Upper lobe of left lung (tissue), 6 donors: ENCODE data around the gene IRAG1. TPM values are rescaled to one million over a fixed set of nuclear protein-coding genes. Genes with fewer than 3 reads are reported as not detected.

Source experiments
- ATAC-seq, 2 donors: fragments of 200-7000 bp; cut with Tn5 transposase; one replicate each; pipeline ENCODE4 v1.9.1; 2022; ENCODE audit warnings: mild to moderate bottlenecking in 2 of 2, moderate library complexity in 2 of 2; ENCODE audit not compliant: low FRiP score in 2 of 2
- DNase-seq, 2 donors: peaks; one replicate each; pipeline ENCODE4 v3.0.0-alpha.2; 2019 to 2020
- H3K27ac ChIP-seq, 4 donors: fragments of 200-600 bp; sonication (generic); one replicate each; pipeline ENCODE4 v1.5.1; 2016 to 2019
- H3K27me3 ChIP-seq, 4 donors: fragments of 200-600 bp; sonication (generic); one replicate each; pipeline ENCODE4 v1.5.1; 2017 to 2019
- H3K36me3 ChIP-seq, 4 donors: fragments of 200-600 bp; sonication (generic); one replicate each; pipeline ENCODE4 v1.5.1; 2016 to 2019
- H3K4me1 ChIP-seq, 4 donors: fragments of 200-600 bp; sonication (generic); one replicate each; pipeline ENCODE4 v1.5.1; 2018 to 2019
- H3K4me3 ChIP-seq, 4 donors: fragments of 200-600 bp; sonication (generic); one replicate each; pipeline ENCODE4 v1.5.1; 2017 to 2019; ENCODE audit warnings: mild to moderate bottlenecking in 2 of 4, moderate library complexity in 1 of 4
- H3K9me3 ChIP-seq, 4 donors: fragments of 200-600 bp; sonication (generic); one replicate each; pipeline ENCODE4 v1.5.1; 2018 to 2019
- EP300 ChIP-seq, 4 donors: sonication (generic); formaldehyde crosslinking; IDR thresholded peaks; one replicate each; pipeline ENCODE4 v1.5.1; 2017; ENCODE audit warnings: antibody characterized with exemption in 4 of 4, control low read depth in 2 of 4
- POLR2A ChIP-seq, 4 donors: fragments of 450-650 bp; IDR thresholded peaks; one replicate each; pipeline ENCODE4 v1.5.1; 2016 to 2017; ENCODE audit warnings: antibody characterized with exemption in 4 of 4, mild to moderate bottlenecking in 2 of 4
- POLR2AphosphoS5 ChIP-seq, 2 donors: sonication (generic); formaldehyde crosslinking; IDR thresholded peaks; one replicate each; pipeline ENCODE4 v1.5.1; 2017; ENCODE audit warnings: antibody characterized with exemption in 2 of 2
- WGBS, 2 donors: methylation state at CpG; one replicate each; pipeline ENCODE4 v1.1.5; 2017 to 2018; 5-methylcytosine and 5-hydroxymethylcytosine counted together
- total RNA-seq, 6 donors: library from RNA; depleted of rRNA in 4 of 6; stranded (reverse); fragments of >200 nt in 4 of 6; gene quantifications; one replicate each; pipeline versions ENCODE4 v1.1.0 to v1.2.1, GENCODE V29; 2016 to 2021
- TF ChIP-seq, protein P1 (sequence below), 6 experiments: fragments of 450-650 bp in 4 of 6; fragments of 200-600 bp in 2 of 6; sonication (generic) in 2 of 6; IDR thresholded peaks; one replicate each; pipeline ENCODE4 v1.5.1; 2016 to 2019; ENCODE audit warnings: antibody characterized with exemption in 6 of 6
- donor health status: DM: no; HTN: no; CAD: no; lungs with moderate emphysema.
- donor health status: DM: no; HTN: yes; CAD: no; lungs with severe emphysema.

IRAG1 gene
- total RNA-seq, 6 donors from 2014 or later, result 2.4 to 16.3 (median 7.5) TPM

DNA sequence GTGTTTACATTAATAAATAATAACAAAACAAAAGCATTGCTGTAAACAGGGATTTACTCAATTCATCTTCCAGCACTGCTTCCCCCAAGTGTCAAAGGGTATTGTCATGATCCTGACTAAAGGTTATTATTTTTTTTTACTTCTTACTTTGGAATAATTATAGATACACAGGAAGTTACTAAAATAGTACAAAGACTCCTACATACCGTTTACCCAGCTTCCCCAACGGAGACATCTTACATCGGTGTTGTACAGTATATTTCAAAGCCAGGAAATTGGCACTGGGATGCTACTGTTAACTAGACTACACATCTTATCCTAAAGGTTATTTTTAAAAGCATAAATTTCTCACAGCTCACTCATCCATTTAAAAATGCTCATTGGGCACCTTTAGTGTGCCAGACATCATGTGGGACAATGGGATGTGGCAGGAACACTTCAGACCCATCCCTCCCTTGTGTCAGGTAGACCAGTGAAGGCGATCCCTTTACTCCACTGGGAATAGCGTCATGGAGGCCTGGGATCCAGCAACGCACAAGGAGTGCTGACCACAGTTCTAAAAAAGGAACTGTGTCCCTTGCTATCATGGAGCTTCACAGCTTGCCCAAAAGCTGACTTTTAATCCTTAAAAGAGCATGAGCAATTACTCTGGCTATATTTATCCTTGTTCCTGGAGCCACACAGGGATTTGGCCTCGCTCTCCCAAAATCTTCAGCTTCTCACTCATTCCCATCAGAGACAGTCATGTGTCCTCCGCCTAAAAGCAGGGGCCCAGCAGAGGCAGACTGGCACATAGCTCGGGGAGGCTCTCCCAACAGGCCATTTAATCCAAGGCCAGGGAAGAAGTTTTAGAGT, 3.1 kb upstream of the IRAG1 start:
- no peaks in the 10 kb centered on the region for H3K36me3 ChIP-seq
- H3K4me3 ChIP-seq, result no peak overlapping the region
- H3K4me1 ChIP-seq, result peaks cover 11 to 33% (median 20%) of the 10 kb centered on the region in 4 donors
- no peaks in the 10 kb centered on the region for H3K9me3 ChIP-seq
- no peak for DNase-seq
- peak overlapping the region in 2 of 4 donors; percentile 44 to 46 for H3K27ac ChIP-seq
- WGBS, 2 donors, result 66 to 73% methylated on average over 9 of the region's 9 CpGs
- ATAC-seq, result no peak
- no peak for TF ChIP-seq POLR2A (IDR thresholded peaks at IDR 0.05)
- no peaks in the 10 kb centered on the region for H3K27me3 ChIP-seq

GRCh38 chr11:10695833-10696232, 2.3 kb upstream of the IRAG1 start:
- H3K36me3 ChIP-seq, result no peaks in the 10 kb centered on the region
- no peaks in the 10 kb centered on the region for H3K9me3 ChIP-seq
- H3K4me1 ChIP-seq, result peaks cover 11 to 33% (median 20%) of the 10 kb centered on the region in 4 donors
- no peak overlapping the region for H3K27ac ChIP-seq
- no peaks in the 10 kb centered on the region for H3K27me3 ChIP-seq
- DNase-seq, result no peak
- WGBS, 2 donors, result 35 to 41% methylated on average over 3 of the region's 3 CpGs
- no peak overlapping the region for H3K4me3 ChIP-seq
- no peak for ATAC-seq
- TF ChIP-seq, protein P1, sequence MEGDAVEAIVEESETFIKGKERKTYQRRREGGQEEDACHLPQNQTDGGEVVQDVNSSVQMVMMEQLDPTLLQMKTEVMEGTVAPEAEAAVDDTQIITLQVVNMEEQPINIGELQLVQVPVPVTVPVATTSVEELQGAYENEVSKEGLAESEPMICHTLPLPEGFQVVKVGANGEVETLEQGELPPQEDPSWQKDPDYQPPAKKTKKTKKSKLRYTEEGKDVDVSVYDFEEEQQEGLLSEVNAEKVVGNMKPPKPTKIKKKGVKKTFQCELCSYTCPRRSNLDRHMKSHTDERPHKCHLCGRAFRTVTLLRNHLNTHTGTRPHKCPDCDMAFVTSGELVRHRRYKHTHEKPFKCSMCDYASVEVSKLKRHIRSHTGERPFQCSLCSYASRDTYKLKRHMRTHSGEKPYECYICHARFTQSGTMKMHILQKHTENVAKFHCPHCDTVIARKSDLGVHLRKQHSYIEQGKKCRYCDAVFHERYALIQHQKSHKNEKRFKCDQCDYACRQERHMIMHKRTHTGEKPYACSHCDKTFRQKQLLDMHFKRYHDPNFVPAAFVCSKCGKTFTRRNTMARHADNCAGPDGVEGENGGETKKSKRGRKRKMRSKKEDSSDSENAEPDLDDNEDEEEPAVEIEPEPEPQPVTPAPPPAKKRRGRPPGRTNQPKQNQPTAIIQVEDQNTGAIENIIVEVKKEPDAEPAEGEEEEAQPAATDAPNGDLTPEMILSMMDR (IDR thresholded peaks at IDR 0.05), result no peak

DNA sequence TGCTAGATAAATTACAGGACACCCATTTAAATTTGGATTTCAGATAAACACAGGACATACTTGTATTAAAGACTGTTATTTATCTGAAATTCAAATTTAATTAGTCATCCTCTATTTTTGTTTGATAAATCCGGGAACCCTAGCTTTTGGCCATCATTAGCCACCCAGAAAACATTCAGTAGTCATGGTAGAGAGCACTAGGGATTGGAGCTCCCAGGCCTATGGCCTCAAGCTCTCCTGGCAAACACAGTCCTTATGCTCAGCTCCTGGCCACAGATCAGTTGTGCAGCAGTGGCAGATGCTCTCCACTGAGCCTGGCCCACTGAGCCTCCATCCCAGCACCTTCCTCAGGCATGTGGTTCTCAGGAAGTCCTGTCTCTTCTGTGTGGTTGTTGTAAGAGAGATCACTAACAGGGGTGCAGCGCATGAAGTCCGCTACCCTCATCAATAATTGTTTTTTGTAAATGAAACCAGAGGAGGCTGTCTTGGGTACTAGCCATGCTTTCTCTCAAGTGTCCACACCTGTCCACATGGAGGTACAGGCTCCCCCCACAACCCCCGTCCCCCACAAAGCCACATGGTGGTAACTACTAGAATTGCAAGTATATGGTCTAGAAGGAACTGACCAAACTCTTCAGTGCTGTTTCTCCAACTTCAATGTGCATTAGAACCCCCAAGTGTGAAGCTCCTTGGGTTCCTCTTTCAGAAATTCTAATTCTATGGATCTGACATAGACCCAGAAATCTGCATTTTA, 1.1 kb upstream of the IRAG1 start:
- Histone ChIP-seq H3K27ac (peak overlapping the region in 2 of 4 donors; percentile 23 to 69), H3K27me3 (no peaks in the 10 kb centered on the region), H3K36me3 (no peaks in the 10 kb centered on the region), H3K9me3 (no peaks in the 10 kb centered on the region), H3K4me3 (no peak overlapping the region), H3K4me1 (peaks cover 11 to 33% (median 20%) of the 10 kb centered on the region in 4 donors)
- WGBS, 2 donors, result 44 to 81% methylated on average over 1 to 4 of the region's 4 CpGs
- ATAC-seq (no peak), DNase-seq (no peak)
- TF ChIP-seq POLR2A (IDR thresholded peaks at IDR 0.05) (no peak), EP300 (IDR thresholded peaks at IDR 0.05) (no peak), POLR2AphosphoS5 (IDR thresholded peaks at IDR 0.05) (no peak)
- TF ChIP-seq, protein P1 (IDR thresholded peaks at IDR 0.05), result no peak

DNA sequence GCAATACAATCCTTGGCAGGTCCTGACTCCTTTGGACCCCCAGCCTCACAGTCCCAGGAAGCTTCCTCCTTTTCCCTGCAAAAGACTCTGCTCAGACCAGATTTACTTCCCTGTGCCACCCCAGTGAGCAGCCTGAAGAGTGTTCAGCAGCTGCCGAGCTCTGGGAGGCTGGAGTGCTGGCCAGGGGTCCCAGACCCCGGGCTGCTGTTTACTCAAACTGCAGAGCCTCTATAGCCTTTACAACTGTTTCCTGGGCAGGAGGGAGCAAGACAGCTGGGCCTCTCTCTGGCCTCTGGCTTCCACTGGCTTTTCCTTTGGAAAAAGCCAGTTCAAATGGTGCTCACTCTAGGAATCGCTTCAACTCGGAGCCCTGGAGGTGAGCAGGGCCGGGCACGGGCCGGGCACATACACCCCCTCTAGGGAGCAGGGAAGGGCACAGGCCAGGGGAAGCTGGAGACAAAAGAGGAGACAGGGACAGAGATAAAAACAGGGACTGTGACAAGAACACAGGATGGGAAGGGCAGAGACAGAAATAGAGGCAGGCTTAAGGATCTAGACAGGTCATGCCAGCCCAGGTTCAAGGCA, 932 bp downstream of the IRAG1 start:
- Histone ChIP-seq H3K4me1 (peaks cover 11 to 33% (median 20%) of the 10 kb centered on the region in 4 donors), H3K9me3 (no peaks in the 10 kb centered on the region), H3K27me3 (no peaks in the 10 kb centered on the region), H3K36me3 (no peaks in the 10 kb centered on the region), H3K4me3 (peak overlapping the region in 3 of 4 donors; percentile 3 to 36 (median 36)), H3K27ac (peak overlapping the region in 3 of 4 donors; percentile 54 to 72 (median 69))
- no peak for TF ChIP-seq EP300 (IDR thresholded peaks at IDR 0.05)
- TF ChIP-seq, protein P1 (IDR thresholded peaks at IDR 0.05), result no peak
- peak in 1 of 2 donors; percentile 16 for ATAC-seq
- DNase-seq, result peak in 1 of 2 donors; percentile 71
- 36 to 49% methylated on average over 5 to 7 of the region's 7 CpGs for WGBS, 2 donors

GRCh38 chr11:10688401-10688800, 5.2 kb downstream of the IRAG1 start:
- Histone ChIP-seq H3K4me1 (peaks cover 8 to 28% (median 22%) of the 10 kb centered on the region in 4 donors), H3K4me3 (no peak overlapping the region), H3K27ac (no peak overlapping the region), H3K9me3 (no peaks in the 10 kb centered on the region), H3K27me3 (no peaks in the 10 kb centered on the region), H3K36me3 (no peaks in the 10 kb centered on the region)
- ATAC-seq, result no peak
- DNase-seq, result no peak
- TF ChIP-seq POLR2AphosphoS5 (IDR thresholded peaks at IDR 0.05), result no peak
- TF ChIP-seq, protein P1 (IDR thresholded peaks at IDR 0.05), result peak in 1 of 6 experiments; percentile 26
- 94 to 100% methylated on average over 2 of the region's 2 CpGs for WGBS, 2 donors
